ENCODE results near the gene MIPOL1. TPM values are rescaled to one million over a fixed set of nuclear protein-coding genes. Genes with fewer than 3 reads are reported as not detected.

The MIPOL1 gene
- total and polyA plus RNA-seq, 2 of the 13 experiments (the other 11 are each of a cell fraction or from before 2014, with no cell fraction given), result 8.6 to 34.2 TPM

- Histone ChIP-seq H3K27ac (ENCODE audit: extremely low read length, insufficient read depth, low read length) (no peak overlapping the region), H3K79me2 (ENCODE audit: insufficient read depth, low read length) (no peaks in the 10 kb centered on the region), H3K36me3 (replicated peaks in 1 of 2; ENCODE audit: control insufficient read depth in 1 of 2, insufficient read depth in 2 of 2, low read length in 2 of 2) (no peaks in the 10 kb centered on the region; a peak in 1 of 5 replicates), H3K4me3 (replicated peaks in 1 of 3; ENCODE audit: insufficient read depth in 1 of 3, low read depth in 2 of 3, low read length in 3 of 3) (no peak overlapping the region), H3K9me3 (ENCODE audit: low read length) (no peaks in the 10 kb centered on the region), H2AFZ (ENCODE audit: low read length) (no peak overlapping the region), H3K9ac (ENCODE audit: insufficient read depth, low read depth, low read length) (no peak overlapping the region), H3K4me1 (ENCODE audit: insufficient read depth, low read length) (peaks cover 29% of the 10 kb centered on the region), H3K27me3 (ENCODE audit: control insufficient read depth in 1 of 2, insufficient read depth in 2 of 2, low read length in 2 of 2) (peaks cover 0 to 2% of the 10 kb centered on the region in 2 experiments; a peak in 2 of 5 replicates), H4K20me1 (ENCODE audit: insufficient read depth, low read length) (no peaks in the 10 kb centered on the region), H3K4me2 (ENCODE audit: low read depth, low read length) (no peak overlapping the region)
- FAIRE-seq, result no peak
- in situ Hi-C loops (cut with HindIII; ENCODE audit: extremely low pct_ligation_motif_present, low pct_unique_long_range_greater_than_20kb), result no loop called here
- TF ChIP-seq PLRG1 (conservative IDR thresholded peaks at IDR 0.05) (peak; percentile 74; the same call in 1 of the 2 replicates), FOXA1 (IDR thresholded peaks at IDR 0.05) (no peak), FOXA1 (CRISPR knock-in tag; IDR thresholded peaks at IDR 0.05) (no peak), ZNF282 (IDR thresholded peaks at IDR 0.05; ENCODE audit: partially characterized antibody) (peak; percentile 62), ATF7 (IDR thresholded peaks at IDR 0.05) (0 out of 2 replicates have a peak, but pooled peaks have one; percentile 1), ATF7 (CRISPR knock-in tag; IDR thresholded peaks at IDR 0.05) (no peak), HHEX (CRISPR knock-in tag; IDR thresholded peaks at IDR 0.05) (no peak), SIN3A (IDR thresholded peaks at IDR 0.05; ENCODE audit: borderline replicate concordance, low read depth, low read length) (no peak), PPARG (CRISPR knock-in tag; conservative IDR thresholded peaks at IDR 0.05) (no peak), RAD51 (IDR thresholded peaks at IDR 0.05; ENCODE audit: borderline replicate concordance) (0 out of 2 replicates have a peak, but pooled peaks have one; percentile 20), MYC (CRISPR knock-in tag; IDR thresholded peaks at IDR 0.05; ENCODE audit: borderline replicate concordance) (no peak), POLR2AphosphoS5 (IDR thresholded peaks at IDR 0.05; ENCODE audit: low read depth, low read length) (no peak)
- TF ChIP-seq, protein P1, sequence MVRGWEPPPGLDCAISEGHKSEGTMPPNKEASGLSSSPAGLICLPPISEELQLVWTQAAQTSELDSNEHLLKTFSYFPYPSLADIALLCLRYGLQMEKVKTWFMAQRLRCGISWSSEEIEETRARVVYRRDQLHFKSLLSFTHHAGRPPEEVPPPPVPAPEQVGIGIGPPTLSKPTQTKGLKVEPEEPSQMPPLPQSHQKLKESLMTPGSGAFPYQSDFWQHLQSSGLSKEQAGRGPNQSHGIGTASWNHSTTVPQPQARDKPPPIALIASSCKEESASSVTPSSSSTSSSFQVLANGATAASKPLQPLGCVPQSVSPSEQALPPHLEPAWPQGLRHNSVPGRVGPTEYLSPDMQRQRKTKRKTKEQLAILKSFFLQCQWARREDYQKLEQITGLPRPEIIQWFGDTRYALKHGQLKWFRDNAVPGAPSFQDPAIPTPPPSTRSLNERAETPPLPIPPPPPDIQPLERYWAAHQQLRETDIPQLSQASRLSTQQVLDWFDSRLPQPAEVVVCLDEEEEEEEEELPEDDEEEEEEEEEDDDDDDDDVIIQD (CRISPR knock-in tag; IDR thresholded peaks at IDR 0.05; ENCODE audit: low read depth), result no peak
- TF ChIP-seq, protein P2, sequence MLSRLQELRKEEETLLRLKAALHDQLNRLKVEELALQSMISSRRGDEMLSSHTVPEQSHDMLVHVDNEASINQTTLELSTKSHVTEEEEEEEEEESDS (CRISPR knock-in tag; IDR thresholded peaks at IDR 0.05; ENCODE audit: borderline replicate concordance), result no peak
- TF ChIP-seq, protein P3, sequence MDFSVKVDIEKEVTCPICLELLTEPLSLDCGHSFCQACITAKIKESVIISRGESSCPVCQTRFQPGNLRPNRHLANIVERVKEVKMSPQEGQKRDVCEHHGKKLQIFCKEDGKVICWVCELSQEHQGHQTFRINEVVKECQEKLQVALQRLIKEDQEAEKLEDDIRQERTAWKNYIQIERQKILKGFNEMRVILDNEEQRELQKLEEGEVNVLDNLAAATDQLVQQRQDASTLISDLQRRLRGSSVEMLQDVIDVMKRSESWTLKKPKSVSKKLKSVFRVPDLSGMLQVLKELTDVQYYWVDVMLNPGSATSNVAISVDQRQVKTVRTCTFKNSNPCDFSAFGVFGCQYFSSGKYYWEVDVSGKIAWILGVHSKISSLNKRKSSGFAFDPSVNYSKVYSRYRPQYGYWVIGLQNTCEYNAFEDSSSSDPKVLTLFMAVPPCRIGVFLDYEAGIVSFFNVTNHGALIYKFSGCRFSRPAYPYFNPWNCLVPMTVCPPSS (IDR thresholded peaks at IDR 0.05), result 0 out of 2 replicates have a peak, but pooled peaks have one; percentile 35
- ATAC-seq, result no peak
- CTCF ChIA-PET (ENCODE audit: low intra/inter-chr PET ratio, low total read pairs), result no interaction called here
- intact Hi-C loops (cut with micrococcal nuclease; ENCODE audit: unreplicated experiment), result no loop called here
- POLR2A ChIA-PET, result no interaction called here
- BruUV-seq (replicated peaks), result no TSS peak
- DNase-seq (ENCODE audit: low spot score), result no peak
Measured at GRCh38 chr14:37185670-37186069, 12.1 kb upstream of the MIPOL1 start.
